PC-3 (cell line): ENCODE measurements around the gene TRIM16. TPM values are rescaled to one million over a fixed set of nuclear protein-coding genes. Genes with fewer than 3 reads are reported as not detected.
"Not testable (repeated sequence)": the region's sequence is repeated elsewhere in the genome, so short reads cannot be mapped to it uniquely, and the experiment has no call there.

Source experiments
- ATAC-seq: fragments of 200-7000 bp; cut with Tn5 transposase; 2 replicates; pipeline ENCODE4 v1.9.1; 2020; ENCODE audit warnings: mild to moderate bottlenecking, moderate library complexity
- BruUV-seq: library from RNA; stranded (reverse); fragments of 400-500 nt; replicated peaks from 2 replicates; lab custom pipeline; 2021; lab: Mats Ljungman, UMichigan
- CTCF ChIA-PET: fragments of 300-600 bp; sonication (Branson Sonifier 250); formaldehyde crosslinking; loops from one replicate; lab custom pipeline; 2022; ENCODE audit warnings: antibody characterized with exemption; lab: Charles Lee
- POLR2A ChIA-PET: fragments of 300-600 bp; sonication (Branson Sonifier 250); formaldehyde crosslinking; loops from one replicate; lab custom pipeline; 2022; ENCODE audit warnings: antibody characterized with exemption; ENCODE audit not compliant: unreplicated experiment; lab: Charles Lee
- DNase-seq: peaks from one replicate; pipeline ENCODE4 v3.0.0-alpha.2; 2015
- H2AFZ ChIP-seq: fragments of 300-600 bp; sonication (generic); 2 replicates; pipeline ENCODE4 v1.6.0; 2016; ENCODE audit warnings: antibody characterized with exemption, low read length
- H3F3A ChIP-seq: fragments of 300-600 bp; sonication (generic); one replicate; pipeline ENCODE4 v1.6.0; 2017; ENCODE audit warnings: antibody characterized with exemption, low read length, control low read depth, mild to moderate bottlenecking; ENCODE audit not compliant: unreplicated experiment
- H3K27ac ChIP-seq: fragments of 300-600 bp; sonication (generic); 2 replicates; pipeline ENCODE4 v1.5.1; 2016; ENCODE audit warnings: mild to moderate bottlenecking, low read length
- H3K27me3 ChIP-seq: fragments of 300-600 bp; sonication (generic); 2 replicates; pipeline ENCODE4 v1.6.1; 2016; ENCODE audit warnings: low read length, mixed read lengths
- H3K36me3 ChIP-seq: fragments of 300-600 bp; sonication (generic); 2 replicates; pipeline ENCODE4 v1.6.1; 2016; ENCODE audit warnings: low read depth, mixed run types, low read length, mixed read lengths
- H3K4me1 ChIP-seq: fragments of 300-600 bp; sonication (generic); 2 replicates; pipeline ENCODE4 v1.5.1; 2016; ENCODE audit warnings: low read length; ENCODE audit not compliant: insufficient read depth
- H3K4me2 ChIP-seq: fragments of 300-600 bp; sonication (generic); 2 replicates; pipeline ENCODE4 v1.6.0; 2016; ENCODE audit warnings: low read length
- H3K4me3 ChIP-seq: fragments of 300-600 bp; sonication (generic); 2 replicates; pipeline ENCODE4 v1.5.1; 2016; ENCODE audit warnings: mild to moderate bottlenecking, low read length, mixed read lengths
- H3K79me2 ChIP-seq: fragments of 300-600 bp; sonication (generic); 2 replicates; pipeline ENCODE4 v1.6.1; 2017; ENCODE audit warnings: low read length, mixed read lengths
- H3K9ac ChIP-seq: fragments of 300-600 bp; sonication (generic); 2 replicates; pipeline ENCODE4 v1.6.0; 2016; ENCODE audit warnings: mild to moderate bottlenecking, low read length
- H3K9me2 ChIP-seq: fragments of 300-600 bp; sonication (generic); replicated peaks from 2 replicates; pipeline ENCODE4 v1.6.1; 2016; ENCODE audit warnings: mixed run types, low read length, mixed read lengths
- H3K9me3 ChIP-seq: fragments of 300-600 bp; sonication (generic); 2 replicates; pipeline ENCODE4 v1.6.1; 2016; ENCODE audit warnings: low read length, mixed read lengths
- H4K20me1 ChIP-seq: fragments of 300-600 bp; sonication (generic); 2 replicates; pipeline ENCODE4 v1.6.1; 2016; ENCODE audit warnings: low read length, mixed read lengths
- intact Hi-C: fragments of 100-400 bp; cut with micrococcal nuclease; formaldehyde crosslinking; loops from 2 replicates; pipeline ENCODE4 v1.9.0; 2023
- total RNA-seq: library from RNA; depleted of rRNA; stranded (reverse); fragments of >200 nt; gene quantifications from 2 replicates; pipeline ENCODE4 v1.2.3, GENCODE V29; 2014

TRIM16 gene
- total RNA-seq, 1 experiment from 2014 or later: 76.6 TPM

DNA sequence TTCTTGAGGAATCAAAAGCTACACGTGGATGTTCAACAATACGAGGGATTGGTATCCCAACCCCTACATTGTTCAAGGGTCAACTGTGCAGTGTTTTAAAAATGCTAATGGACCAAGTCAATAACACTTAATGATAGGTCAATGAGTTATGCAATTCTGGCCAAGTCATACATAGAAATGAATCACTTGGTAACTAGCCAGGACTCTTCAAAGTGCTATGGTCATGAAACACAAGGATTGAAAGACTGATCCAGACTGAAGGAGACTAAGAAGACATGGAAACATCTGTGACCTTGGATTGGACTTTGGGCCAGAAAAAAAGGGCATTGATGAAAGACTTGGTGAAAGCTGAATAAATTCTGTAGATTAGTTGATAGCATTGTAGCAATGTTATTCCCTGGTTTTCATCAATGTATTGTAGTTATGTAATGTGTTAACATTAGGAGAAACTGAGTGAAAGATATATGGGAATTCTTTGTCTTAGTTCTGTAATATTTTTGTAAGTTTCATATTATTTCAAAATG lies 53.1 kb downstream of the TRIM16 start:
- H3K27me3 ChIP-seq, DNase-seq, POLR2A ChIA-PET, H3K4me3 ChIP-seq, H3K27ac ChIP-seq, H3K9ac ChIP-seq, intact Hi-C loops, BruUV-seq, H3K4me1 ChIP-seq, H2AFZ ChIP-seq, H3F3A ChIP-seq, H4K20me1 ChIP-seq, H3K9me3 ChIP-seq, H3K9me2 ChIP-seq, H3K79me2 ChIP-seq, CTCF ChIA-PET, H3K4me2 ChIP-seq: not testable (repeated sequence)
- ATAC-seq: peak; percentile 66
- H3K36me3 ChIP-seq: peaks cover 11% of the 10 kb centered on the region

DNA sequence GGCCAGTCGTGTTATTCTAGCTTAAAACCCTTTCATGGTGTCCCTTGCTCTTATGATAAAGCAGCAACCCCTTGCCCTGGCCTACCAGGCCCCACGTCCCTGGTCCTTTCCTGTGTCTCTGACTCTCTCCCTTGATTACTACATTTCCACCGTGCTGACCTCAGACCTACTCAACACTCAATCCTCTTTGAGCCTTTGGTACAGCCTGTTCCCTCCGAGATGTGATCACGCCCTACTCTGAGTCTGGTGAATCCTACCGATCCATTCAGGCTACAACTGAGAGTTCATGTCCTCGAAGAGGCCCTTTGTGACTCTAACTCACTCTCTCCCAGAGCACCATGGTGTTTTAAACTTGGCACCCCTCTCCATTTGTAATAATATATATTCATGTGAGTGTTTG lies 54.1 kb downstream of the TRIM16 start:
- DNase-seq, H3K4me3 ChIP-seq, H4K20me1 ChIP-seq, CTCF ChIA-PET, H3K9ac ChIP-seq, H3F3A ChIP-seq, H3K27ac ChIP-seq, H3K79me2 ChIP-seq, H2AFZ ChIP-seq, H3K9me2 ChIP-seq, ATAC-seq, intact Hi-C loops, H3K9me3 ChIP-seq, POLR2A ChIA-PET, H3K4me2 ChIP-seq, H3K4me1 ChIP-seq, H3K27me3 ChIP-seq, BruUV-seq: not testable (repeated sequence)
- peaks cover 11% of the 10 kb centered on the region for H3K36me3 ChIP-seq

DNA sequence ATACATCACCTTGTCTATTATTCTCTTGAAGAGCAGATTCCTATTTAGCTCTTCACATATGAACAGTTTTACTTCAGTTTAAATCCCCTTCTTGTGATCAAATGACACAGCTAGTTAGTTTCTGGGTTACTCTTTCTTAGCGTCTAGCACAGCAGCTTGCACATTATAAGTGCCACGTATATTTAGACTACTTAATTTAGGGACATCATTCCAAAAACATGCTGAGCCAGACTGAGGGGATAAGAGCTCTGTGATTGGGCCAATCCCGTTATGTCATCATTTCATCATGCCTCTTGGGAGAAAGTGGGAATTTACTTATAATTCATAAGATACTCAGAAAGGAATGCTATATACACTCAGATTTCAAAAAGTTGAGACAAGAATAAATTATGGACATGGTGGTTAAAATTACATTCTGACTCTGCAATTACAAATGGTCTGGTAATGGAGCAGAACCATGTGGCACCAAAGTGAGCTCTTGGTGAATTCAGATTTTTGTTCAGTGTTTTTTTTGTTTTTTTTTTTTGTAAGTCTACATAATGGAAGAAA lies 60.4 kb downstream of the TRIM16 start:
- H3K79me2 ChIP-seq, H3K27me3 ChIP-seq, H3K9me3 ChIP-seq, H3K36me3 ChIP-seq, H3K4me2 ChIP-seq, H3K4me1 ChIP-seq, H3K9ac ChIP-seq, POLR2A ChIA-PET, DNase-seq, BruUV-seq, H3K27ac ChIP-seq, H3F3A ChIP-seq, H2AFZ ChIP-seq, H4K20me1 ChIP-seq, ATAC-seq, intact Hi-C loops, H3K9me2 ChIP-seq, H3K4me3 ChIP-seq, CTCF ChIA-PET: not testable (repeated sequence)

DNA sequence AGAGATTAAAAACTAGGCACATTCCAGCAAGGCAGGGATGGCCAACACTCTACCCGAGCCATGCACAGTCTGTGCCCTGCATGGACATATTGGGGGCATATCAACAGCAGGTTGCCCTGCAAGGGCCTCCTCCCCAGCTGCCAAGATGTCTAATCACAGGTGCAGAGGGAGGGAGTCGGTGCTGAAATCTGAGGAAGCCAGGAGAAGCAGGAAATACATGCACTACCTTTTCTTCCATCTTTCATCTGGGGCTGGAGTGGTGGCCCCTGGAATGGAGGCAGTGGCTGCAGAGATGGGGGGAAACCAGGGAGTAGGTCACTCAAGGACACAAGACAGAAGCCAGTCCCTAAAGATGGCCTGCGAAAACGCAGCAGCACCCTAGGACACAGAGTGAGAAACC lies 60.9 kb downstream of the TRIM16 start:
- H3K9me2 ChIP-seq, H2AFZ ChIP-seq, H3K9ac ChIP-seq, H3K36me3 ChIP-seq, H3K27me3 ChIP-seq, H3K27ac ChIP-seq, POLR2A ChIA-PET, H3K4me1 ChIP-seq, H3K79me2 ChIP-seq, H3F3A ChIP-seq, H3K9me3 ChIP-seq, DNase-seq, intact Hi-C loops, CTCF ChIA-PET, H3K4me3 ChIP-seq, ATAC-seq, H3K4me2 ChIP-seq, H4K20me1 ChIP-seq, BruUV-seq: not testable (repeated sequence)

DNA sequence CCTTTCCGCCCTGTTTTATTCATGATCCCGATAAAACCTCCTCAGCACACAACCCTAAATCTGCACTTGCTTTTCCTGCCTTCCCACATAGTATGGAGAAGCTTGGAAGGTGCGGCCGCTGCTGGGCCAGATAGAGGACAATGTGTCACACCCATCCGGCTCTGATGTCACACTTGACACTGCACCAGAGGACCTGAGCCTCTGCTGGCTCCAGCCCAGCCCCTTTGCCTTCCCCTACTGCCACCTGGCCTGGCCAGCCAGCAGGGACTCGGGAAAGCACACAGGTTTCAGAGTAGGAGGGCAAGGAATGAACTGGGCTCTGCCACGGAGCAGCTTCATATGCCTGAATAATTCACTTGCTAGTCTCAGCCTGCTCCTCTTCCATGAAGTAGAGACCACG lies 62.0 kb downstream of the TRIM16 start:
- intact Hi-C loops, H3K27me3 ChIP-seq, H3K27ac ChIP-seq, H3K9ac ChIP-seq, H3K4me1 ChIP-seq, POLR2A ChIA-PET, H3K4me3 ChIP-seq, H3F3A ChIP-seq, DNase-seq, H3K9me3 ChIP-seq, H4K20me1 ChIP-seq, ATAC-seq, H3K9me2 ChIP-seq, CTCF ChIA-PET, H3K4me2 ChIP-seq, H3K36me3 ChIP-seq, H3K79me2 ChIP-seq, H2AFZ ChIP-seq, BruUV-seq: not testable (repeated sequence)

DNA sequence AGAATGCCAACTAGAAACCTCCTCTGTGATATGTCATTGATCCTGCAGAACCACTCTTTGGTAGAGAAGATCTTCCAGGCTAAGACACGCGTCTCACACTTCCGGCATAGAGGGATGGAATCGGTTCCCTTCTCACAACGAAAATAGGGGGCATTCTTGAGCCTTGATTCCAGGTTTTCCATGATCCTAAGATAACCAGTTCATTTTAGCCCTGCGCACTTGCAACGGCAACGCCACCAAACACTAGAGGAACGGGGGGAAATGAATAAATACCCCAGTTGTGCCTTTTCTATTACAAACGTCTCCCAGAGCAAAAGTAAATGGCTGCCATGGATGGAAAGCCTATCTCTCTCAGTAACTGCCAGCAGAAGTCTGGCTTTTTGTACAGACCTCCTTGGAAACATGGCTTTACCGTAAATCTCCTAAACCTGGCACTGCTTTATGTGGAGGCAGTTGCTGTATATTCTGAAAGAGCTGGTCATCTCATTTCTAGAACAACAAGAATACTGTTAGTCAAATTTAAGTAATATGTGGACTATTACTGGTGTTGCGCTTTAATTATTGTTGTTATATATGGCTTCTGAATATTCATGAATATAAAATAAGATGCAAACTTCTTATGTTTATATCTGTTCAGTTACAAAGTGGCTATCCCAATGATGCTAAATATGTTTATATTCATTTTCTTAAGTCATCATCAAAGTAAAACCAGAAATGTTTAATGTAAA lies 64.6 kb downstream of the TRIM16 start, which contains the start of gene FBXW10B:
Gene FBXW10B (minus strand): TSS at position 374 of the 728 bp plus-strand sequence. CDS start 192 bp downstream, at position 182.
- H3K36me3 ChIP-seq, H3K4me1 ChIP-seq, intact Hi-C loops, H3K79me2 ChIP-seq, H3K27me3 ChIP-seq, H4K20me1 ChIP-seq, CTCF ChIA-PET, H3K9ac ChIP-seq, H3K4me2 ChIP-seq, H3K4me3 ChIP-seq, H3K9me2 ChIP-seq, H3F3A ChIP-seq, POLR2A ChIA-PET, H2AFZ ChIP-seq, ATAC-seq, H3K9me3 ChIP-seq, DNase-seq, BruUV-seq, H3K27ac ChIP-seq: not testable (repeated sequence)
